ENCODE measurements around the gene TMLHE. TPM values are rescaled to one million over a fixed set of nuclear protein-coding genes. Genes with fewer than 3 reads are reported as not detected.
"Not testable (repeated sequence)": the region's sequence is repeated elsewhere in the genome, so short reads cannot be mapped to it uniquely, and the experiment has no call there.

Gene TMLHE
- total RNA-seq, 1 experiment from 2014 or later, result not detected

GRCh38 chrX:155632431-155633100 is 19.8 kb upstream of the TMLHE start:
- no peaks in the 10 kb centered on the region for H3K79me2 ChIP-seq (ENCODE audit: low read length)
- H3K4me1 ChIP-seq (ENCODE audit: insufficient read depth, low read length), result no peaks in the 10 kb centered on the region
- ChIA-PET POLR2A (ENCODE audit: unreplicated experiment) (no interaction called here), CTCF (no interaction called here)
- no peak for DNase-seq
- no peaks in the 10 kb centered on the region for H3F3A ChIP-seq (ENCODE audit: low read length, unreplicated experiment)
- H3K9me3 ChIP-seq (ENCODE audit: low read length), result no peaks in the 10 kb centered on the region
- H4K20me1 ChIP-seq (ENCODE audit: low read length), result no peaks in the 10 kb centered on the region
- H3K4me3 ChIP-seq (ENCODE audit: low read length), result no peak overlapping the region
- intact Hi-C loops (cut with micrococcal nuclease), result no loop called here
- no peak for ATAC-seq
- no peak for TF ChIP-seq EZH2phosphoT487 (IDR thresholded peaks at IDR 0.05; ENCODE audit: borderline replicate concordance, low read length)
- TF ChIP-seq EZH2 (IDR thresholded peaks at IDR 0.05; ENCODE audit: low read length, unreplicated experiment), result no peak
- TF ChIP-seq, protein P1, sequence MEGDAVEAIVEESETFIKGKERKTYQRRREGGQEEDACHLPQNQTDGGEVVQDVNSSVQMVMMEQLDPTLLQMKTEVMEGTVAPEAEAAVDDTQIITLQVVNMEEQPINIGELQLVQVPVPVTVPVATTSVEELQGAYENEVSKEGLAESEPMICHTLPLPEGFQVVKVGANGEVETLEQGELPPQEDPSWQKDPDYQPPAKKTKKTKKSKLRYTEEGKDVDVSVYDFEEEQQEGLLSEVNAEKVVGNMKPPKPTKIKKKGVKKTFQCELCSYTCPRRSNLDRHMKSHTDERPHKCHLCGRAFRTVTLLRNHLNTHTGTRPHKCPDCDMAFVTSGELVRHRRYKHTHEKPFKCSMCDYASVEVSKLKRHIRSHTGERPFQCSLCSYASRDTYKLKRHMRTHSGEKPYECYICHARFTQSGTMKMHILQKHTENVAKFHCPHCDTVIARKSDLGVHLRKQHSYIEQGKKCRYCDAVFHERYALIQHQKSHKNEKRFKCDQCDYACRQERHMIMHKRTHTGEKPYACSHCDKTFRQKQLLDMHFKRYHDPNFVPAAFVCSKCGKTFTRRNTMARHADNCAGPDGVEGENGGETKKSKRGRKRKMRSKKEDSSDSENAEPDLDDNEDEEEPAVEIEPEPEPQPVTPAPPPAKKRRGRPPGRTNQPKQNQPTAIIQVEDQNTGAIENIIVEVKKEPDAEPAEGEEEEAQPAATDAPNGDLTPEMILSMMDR (conservative IDR thresholded peaks at IDR 0.05; ENCODE audit: low read depth, low read length), result no peak
- no peaks in the 10 kb centered on the region for H3K27me3 ChIP-seq (ENCODE audit: low read length)
- H3K27ac ChIP-seq (ENCODE audit: low read length), result no peak overlapping the region
- no peaks in the 10 kb centered on the region for H3K36me3 ChIP-seq (ENCODE audit: low read depth, low read length)
- BruUV-seq (replicated peaks), result no TSS peak
- H3K9ac ChIP-seq (ENCODE audit: low read length), result no peak overlapping the region
- H2AFZ ChIP-seq (ENCODE audit: low read length), result no peak overlapping the region
- H3K4me2 ChIP-seq (ENCODE audit: low read length), result no peak overlapping the region
- H3K9me2 ChIP-seq (replicated peaks; ENCODE audit: low read length), result no peaks in the 10 kb centered on the region

DNA sequence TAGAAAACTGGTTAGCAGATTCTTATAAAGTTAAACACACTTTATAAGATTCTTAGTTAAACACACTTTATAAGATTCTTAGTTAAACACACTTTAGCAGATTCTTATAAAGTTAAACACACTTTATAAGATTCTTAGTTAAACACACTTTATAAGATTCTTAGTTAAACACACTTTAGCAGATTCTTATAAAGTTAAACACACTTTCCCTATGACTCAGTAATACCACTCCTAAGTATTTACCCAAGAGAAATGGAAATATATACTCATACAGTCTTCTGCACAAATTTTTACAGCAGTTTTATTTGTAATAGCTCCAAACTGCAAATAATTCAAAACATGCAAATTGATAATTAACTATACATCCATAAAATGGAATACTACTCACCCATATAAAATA is 7.4 kb upstream of the TMLHE start:
- BruUV-seq (replicated peaks); intact Hi-C loops (cut with micrococcal nuclease): not testable (repeated sequence)

DNA sequence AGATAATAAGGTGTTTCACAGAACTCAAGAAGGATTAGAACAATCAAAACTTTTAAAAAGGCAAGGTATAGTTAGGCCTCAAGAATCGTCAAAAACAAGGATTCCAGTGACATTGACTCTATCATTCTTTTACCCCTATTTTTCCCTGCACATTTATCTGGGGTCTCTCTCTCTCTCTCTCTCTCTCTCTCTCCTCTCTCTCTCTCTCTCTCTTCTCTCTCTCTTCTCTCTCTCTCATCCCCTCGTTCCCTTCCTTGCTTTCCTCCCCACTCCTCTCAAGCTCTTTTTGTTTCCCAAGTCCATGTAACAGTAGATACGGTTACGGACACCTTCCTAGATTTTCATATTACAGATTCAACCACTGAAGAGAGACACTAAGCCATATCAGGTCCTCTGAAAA is 3.2 kb upstream of the TMLHE start:
- Histone ChIP-seq H3K9ac (ENCODE audit: low read length) (no peak overlapping the region), H3K27ac (ENCODE audit: low read length) (no peak overlapping the region), H3K4me2 (ENCODE audit: low read length) (no peak overlapping the region), H3K79me2 (ENCODE audit: low read length) (no peaks in the 10 kb centered on the region), H3F3A (ENCODE audit: low read length, unreplicated experiment) (no peaks in the 10 kb centered on the region), H2AFZ (ENCODE audit: low read length) (no peak overlapping the region), H3K9me3 (ENCODE audit: low read length) (no peaks in the 10 kb centered on the region), H3K4me3 (ENCODE audit: low read length) (no peak overlapping the region), H3K4me1 (ENCODE audit: insufficient read depth, low read length) (no peaks in the 10 kb centered on the region), H3K36me3 (ENCODE audit: low read depth, low read length) (no peaks in the 10 kb centered on the region), H4K20me1 (ENCODE audit: low read length) (no peaks in the 10 kb centered on the region), H3K9me2 (replicated peaks; ENCODE audit: low read length) (no peaks in the 10 kb centered on the region), H3K27me3 (ENCODE audit: low read length) (no peaks in the 10 kb centered on the region)
- intact Hi-C loops (cut with micrococcal nuclease), result no loop called here
- TF ChIP-seq EZH2phosphoT487 (IDR thresholded peaks at IDR 0.05; ENCODE audit: borderline replicate concordance, low read length) (no peak), EZH2 (IDR thresholded peaks at IDR 0.05; ENCODE audit: low read length, unreplicated experiment) (no peak)
- TF ChIP-seq, protein P1 (conservative IDR thresholded peaks at IDR 0.05; ENCODE audit: low read depth, low read length), result no peak
- ATAC-seq (no peak), DNase-seq (no peak)
- CTCF ChIA-PET, result no interaction called here
- POLR2A ChIA-PET (ENCODE audit: unreplicated experiment), result no interaction called here
- BruUV-seq (replicated peaks), result no TSS peak

More for the DNA sequence above, 7.4 kb upstream of the TMLHE start:
- H3K9me3 ChIP-seq (ENCODE audit: low read length); H3K4me3 ChIP-seq (ENCODE audit: low read length); H3F3A ChIP-seq (ENCODE audit: low read length, unreplicated experiment); H3K9ac ChIP-seq (ENCODE audit: low read length); H3K9me2 ChIP-seq (replicated peaks; ENCODE audit: low read length); H3K4me1 ChIP-seq (ENCODE audit: insufficient read depth, low read length); CTCF ChIA-PET; H3K27me3 ChIP-seq (ENCODE audit: low read length); H3K79me2 ChIP-seq (ENCODE audit: low read length); H3K36me3 ChIP-seq (ENCODE audit: low read depth, low read length); H2AFZ ChIP-seq (ENCODE audit: low read length); ATAC-seq; POLR2A ChIA-PET (ENCODE audit: unreplicated experiment); H3K27ac ChIP-seq (ENCODE audit: low read length); DNase-seq; H3K4me2 ChIP-seq (ENCODE audit: low read length); H4K20me1 ChIP-seq (ENCODE audit: low read length): not testable (repeated sequence)

All from PC-3 (cell line).